GM19324 (cell line): ENCODE measurements around the gene SMAD3.
"Not testable (repeated sequence)": the region's sequence is repeated elsewhere in the genome, so short reads cannot be mapped to it uniquely, and the experiment has no call there.

Experiments
- ATAC-seq: cut with Tn5 transposase; IDR thresholded peaks from one replicate; pipeline ENCODE4 v1.9.1; 2021; ENCODE audit warnings: mild to moderate bottlenecking, moderate library complexity; ENCODE audit not compliant: unreplicated experiment, low FRiP score

SMAD3 gene

GRCh38 chr15:67065531-67066005, at the start of gene SMAD3:
Gene SMAD3 (plus strand): TSS chr15:67065602. CDS start chr15:67066155, 553 bp downstream.
- peak; percentile 78 for ATAC-seq

GRCh38 chr15:67017311-67017710, 48.1 kb upstream of the SMAD3 start:
- no peak for ATAC-seq

DNA sequence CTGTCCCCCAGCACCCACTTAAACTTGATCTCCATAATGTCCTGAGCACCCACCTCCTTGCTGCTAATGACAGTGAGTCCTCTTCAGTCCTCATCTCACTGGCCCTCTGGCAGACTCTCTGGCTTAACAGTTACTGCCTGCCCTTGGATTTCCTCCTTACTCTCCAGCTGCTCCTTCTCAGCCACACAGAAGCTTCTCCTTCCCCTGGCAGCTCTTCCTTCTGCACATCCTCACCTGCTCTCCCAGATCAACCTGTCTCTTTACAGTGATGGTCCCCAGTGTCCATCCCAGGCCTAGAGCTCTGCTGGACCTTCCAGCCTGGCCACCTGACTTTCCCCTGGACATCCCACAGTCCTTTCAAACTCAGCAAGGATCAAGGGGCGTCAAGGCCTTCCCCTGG, 47.4 kb upstream of the SMAD3 start:
- no peak for ATAC-seq

DNA sequence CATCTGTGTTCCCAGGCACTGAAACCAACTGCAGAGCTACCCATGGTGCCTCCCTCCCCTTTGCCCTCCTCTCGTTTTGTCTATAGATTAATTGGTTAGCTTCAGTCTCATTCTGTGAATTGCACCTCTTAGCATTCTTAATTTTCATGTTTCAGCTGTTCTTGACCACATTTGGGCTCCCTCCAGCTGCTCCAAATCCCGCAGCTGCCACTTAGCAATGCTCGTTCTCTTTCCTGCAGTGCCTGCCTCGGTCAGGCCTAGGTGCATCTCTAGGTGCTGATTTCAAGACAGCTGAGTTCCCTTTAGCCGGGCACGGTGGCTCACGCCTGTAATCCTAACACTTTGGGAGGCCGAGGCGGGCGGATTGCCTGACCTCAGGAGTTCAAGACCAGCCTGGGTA, 47.0 kb upstream of the SMAD3 start:
- no peak for ATAC-seq

DNA sequence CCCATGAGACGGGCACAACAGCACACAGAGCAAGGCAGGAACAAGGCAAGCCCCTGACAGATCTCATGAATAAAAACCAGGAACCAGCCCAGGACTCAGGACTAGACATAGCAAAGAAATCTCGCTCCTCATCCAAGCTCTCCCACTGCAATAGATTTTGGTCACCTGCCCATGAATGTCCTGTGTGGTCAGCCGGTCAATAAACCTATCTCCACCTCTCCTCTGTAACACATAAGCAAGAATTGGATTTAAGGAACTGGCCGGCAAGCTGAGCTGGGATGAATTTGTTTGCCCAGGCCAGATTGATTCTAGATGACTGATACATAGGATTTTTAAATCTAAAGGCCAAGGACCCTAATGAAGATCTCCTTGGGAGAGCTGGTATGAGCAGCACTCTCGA, 46.3 kb upstream of the SMAD3 start:
- no peak for ATAC-seq

- no peak for ATAC-seq
These were observed 45.4 kb upstream of the SMAD3 start for GRCh38 chr15:67019884-67020520.

- not testable (repeated sequence) for ATAC-seq
These were observed 44.7 kb upstream of the SMAD3 start for GRCh38 chr15:67020668-67021067.

GRCh38 chr15:67021455-67021854, 43.9 kb upstream of the SMAD3 start:
- no peak for ATAC-seq

GRCh38 chr15:67022587-67023105, 42.8 kb upstream of the SMAD3 start:
- ATAC-seq, result no peak

DNA sequence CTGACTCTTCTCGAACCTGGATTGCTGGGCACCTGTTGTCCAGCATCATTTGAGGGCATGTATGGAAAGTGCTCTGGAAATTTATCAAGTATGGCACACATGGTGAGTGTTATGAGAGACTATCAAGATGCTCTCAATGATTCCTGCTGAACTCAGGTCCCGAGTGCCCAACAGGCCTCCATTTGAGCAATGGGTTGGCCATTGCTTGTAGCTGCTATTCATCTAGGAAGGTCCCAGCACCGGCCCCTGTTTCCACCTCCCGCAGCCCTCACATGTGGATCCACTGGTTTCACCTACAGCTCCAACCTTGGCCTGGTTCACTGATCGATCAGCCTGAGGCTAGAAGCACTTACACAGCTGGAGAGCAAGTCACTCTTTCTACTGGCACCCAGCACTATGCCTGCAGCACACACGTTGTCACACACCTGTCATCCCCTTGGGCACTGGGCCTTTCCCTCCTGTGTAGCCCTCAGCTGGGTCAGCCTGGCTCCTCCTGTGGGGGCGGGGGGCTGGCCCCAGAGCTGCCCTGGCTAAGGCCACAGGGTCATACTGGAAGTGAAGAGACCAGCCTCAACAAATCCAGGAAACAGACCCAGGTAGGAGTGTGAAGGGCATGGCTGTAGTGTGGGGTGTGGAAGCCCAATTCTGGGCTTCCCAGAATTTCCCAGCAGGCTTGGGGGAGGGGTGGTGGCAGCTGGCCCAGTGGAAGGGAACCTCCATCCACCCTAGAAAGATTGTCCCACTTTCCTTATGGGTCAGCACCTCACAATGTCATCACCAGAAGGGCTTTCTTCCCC, 41.7 kb upstream of the SMAD3 start:
- ATAC-seq, result no peak

GRCh38 chr15:67024314-67024997, 40.9 kb upstream of the SMAD3 start:
- no peak for ATAC-seq

DNA sequence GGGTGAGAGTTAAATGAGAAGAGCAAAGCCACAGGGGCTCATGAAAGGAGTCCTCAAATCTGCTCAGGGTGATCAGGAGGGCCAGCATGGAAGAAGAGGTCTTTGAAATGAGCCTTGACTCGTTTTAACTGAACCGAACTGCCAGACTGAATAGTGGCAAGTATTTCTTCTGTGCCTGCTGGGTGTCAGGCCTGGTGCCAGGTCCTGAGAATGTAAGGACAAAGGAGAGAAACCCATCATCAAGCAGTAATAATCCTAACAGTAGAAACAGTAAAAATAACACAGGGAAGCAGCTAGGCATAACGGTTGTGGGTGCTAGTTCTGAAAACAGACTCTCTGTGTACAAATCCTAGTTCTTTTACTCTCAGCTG, 40.4 kb upstream of the SMAD3 start:
- no peak for ATAC-seq

DNA sequence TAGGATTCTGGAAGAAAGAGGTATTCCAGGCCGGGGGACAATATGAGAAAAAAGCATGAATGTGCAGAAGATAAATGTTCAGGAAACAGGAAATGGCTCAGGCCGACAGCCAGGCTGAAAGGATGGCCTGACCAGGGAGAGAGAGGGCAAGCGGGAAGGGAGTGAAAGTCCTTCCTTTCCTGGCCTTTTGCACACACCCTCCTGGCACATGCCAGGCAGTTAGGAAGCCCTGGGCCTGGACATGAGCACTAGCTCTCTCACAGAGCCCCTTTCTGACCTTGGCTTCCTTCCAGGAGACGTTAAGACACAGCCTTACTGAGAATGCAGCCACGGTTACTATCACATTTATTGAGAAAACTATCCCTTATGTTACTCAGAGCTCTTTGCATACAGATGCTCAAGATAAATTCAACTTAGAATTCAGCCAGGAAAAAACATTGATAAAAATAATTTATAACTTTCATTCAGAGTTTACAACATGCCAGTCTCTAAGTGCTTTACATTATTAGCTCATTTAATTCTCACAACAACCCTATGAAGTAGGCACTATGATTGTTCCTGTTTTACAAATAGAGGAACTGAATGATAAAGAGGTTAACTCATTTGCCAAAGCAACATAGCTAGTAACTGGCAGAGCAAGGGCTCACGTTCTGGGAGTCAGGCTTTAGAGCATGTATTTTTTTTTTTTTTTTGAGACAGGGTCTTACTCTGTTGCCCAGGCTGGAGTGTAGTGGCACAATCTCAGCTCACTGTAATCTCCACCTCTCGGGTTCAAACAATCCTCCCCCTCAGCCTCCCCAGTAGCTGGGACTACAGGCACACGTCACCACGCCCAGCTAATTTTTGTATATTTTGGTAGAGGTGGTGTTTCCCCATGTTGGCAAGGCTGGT, 39.4 kb upstream of the SMAD3 start:
- ATAC-seq, result no peak

GRCh38 chr15:67026610-67026967, 38.8 kb upstream of the SMAD3 start:
- no peak for ATAC-seq

- ATAC-seq, result not testable (repeated sequence)
These were observed 37.0 kb upstream of the SMAD3 start for GRCh38 chr15:67028440-67028839.

- no peak for ATAC-seq
These were observed 35.2 kb upstream of the SMAD3 start for GRCh38 chr15:67030036-67030762.

DNA sequence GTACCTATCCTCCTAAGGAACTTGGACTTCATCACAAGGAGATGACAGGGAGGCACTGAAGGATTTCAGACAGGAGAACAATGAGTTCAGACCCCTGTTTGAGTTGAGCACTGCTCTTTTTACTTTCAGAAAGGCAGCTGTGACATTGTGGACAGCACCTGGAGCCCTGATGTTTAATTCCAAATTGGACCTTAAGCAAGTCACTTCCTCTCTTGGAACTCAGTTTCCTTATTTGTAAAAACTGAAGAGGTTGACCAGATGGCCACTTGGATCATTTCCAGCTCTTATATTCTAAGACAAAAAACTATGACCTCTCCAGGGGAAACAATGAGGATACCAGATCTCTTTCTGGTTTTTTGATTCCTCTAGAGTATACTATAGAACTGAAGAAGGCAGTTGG, 34.1 kb upstream of the SMAD3 start:
- no peak for ATAC-seq

- no peak for ATAC-seq
These were observed 32.8 kb upstream of the SMAD3 start for GRCh38 chr15:67032608-67033007.

- ATAC-seq, result no peak
These were observed 32.4 kb upstream of the SMAD3 start for GRCh38 chr15:67033012-67033411.
